Measurements from ENCODE around the gene F8A3. TPM values are rescaled to one million over a fixed set of nuclear protein-coding genes. Genes with fewer than 3 reads are reported as not detected.
"Not testable (repeated sequence)": the region's sequence is repeated elsewhere in the genome, so short reads cannot be mapped to it uniquely, and the experiment has no call there.

F8A3 gene
- total RNA-seq, 1 experiment from 2014 or later, result 0.07 TPM

DNA sequence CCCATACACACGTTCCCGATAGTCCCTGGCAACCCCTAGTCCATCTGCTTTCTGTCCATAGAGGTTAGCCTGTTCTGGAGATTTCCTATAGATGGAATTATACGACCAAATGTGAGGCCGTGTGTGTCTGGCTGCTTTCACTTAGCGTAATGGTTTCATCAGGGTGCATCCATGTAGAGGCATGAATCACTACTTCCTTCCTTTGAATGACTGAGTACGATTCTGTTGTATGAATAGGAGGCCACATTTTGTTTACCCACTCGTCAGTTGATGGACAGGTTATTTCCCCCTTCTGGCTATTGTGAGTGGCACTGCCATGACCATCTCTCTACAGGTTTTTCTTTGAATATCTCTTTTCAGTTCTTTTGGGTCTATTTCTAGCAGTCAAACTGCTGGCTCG, 2.1 kb upstream of the F8A3 start:
- H3K9me3 ChIP-seq (ENCODE audit: low read length); H3K9ac ChIP-seq (ENCODE audit: low read length); H2AFZ ChIP-seq (ENCODE audit: low read length); H3K36me3 ChIP-seq (ENCODE audit: low read depth, low read length); BruUV-seq (replicated peaks); CTCF ChIA-PET; POLR2A ChIA-PET (ENCODE audit: unreplicated experiment); intact Hi-C loops (cut with micrococcal nuclease); H3K4me2 ChIP-seq (ENCODE audit: low read length); H4K20me1 ChIP-seq (ENCODE audit: low read length); H3K4me1 ChIP-seq (ENCODE audit: insufficient read depth, low read length); H3K4me3 ChIP-seq (ENCODE audit: low read length); H3F3A ChIP-seq (ENCODE audit: low read length, unreplicated experiment); H3K27me3 ChIP-seq (ENCODE audit: low read length); DNase-seq; ATAC-seq; H3K9me2 ChIP-seq (replicated peaks; ENCODE audit: low read length); H3K27ac ChIP-seq (ENCODE audit: low read length); H3K79me2 ChIP-seq (ENCODE audit: low read length): not testable (repeated sequence)

DNA sequence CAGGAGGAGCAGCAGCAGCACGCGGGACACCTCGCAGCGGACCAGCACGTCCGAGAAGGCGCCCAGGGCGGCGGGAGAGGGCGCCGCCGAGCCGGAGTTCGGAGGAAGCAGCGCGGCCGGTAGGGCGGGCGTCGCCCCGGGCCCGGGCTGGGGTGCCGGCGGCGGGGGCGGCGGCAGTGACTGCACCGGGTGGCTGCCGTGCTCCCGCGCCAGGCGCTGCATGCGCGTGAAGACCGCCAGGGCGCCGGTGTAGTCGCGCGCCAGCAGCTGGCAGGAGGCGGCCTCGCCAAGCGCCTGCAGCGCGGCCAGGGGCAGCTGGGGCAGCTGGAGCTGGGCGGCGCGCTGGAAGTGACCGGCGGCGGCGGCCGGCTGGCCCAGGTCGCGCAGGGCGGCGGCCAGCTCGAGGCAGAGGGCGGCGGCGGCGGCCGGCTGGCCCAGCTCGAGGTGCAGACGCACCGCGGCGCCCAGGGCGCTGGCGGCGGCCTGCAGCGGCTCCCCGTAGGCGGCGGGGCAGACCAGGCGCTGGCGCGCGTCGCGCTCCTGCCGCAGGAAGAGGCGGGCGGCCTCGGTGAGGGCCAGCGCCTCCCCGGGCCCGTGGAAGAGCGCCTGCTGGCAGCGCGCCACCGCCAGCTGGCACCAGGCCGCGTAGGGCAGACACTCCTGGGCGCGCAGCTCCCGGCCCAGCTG, 516 bp downstream of the F8A3 start:
- H3K4me2 ChIP-seq (ENCODE audit: low read length); POLR2A ChIA-PET (ENCODE audit: unreplicated experiment); H3K9ac ChIP-seq (ENCODE audit: low read length); DNase-seq; H3K79me2 ChIP-seq (ENCODE audit: low read length); H3K9me3 ChIP-seq (ENCODE audit: low read length); H3K27me3 ChIP-seq (ENCODE audit: low read length); intact Hi-C loops (cut with micrococcal nuclease); H3K27ac ChIP-seq (ENCODE audit: low read length); CTCF ChIA-PET; H3K4me1 ChIP-seq (ENCODE audit: insufficient read depth, low read length); H2AFZ ChIP-seq (ENCODE audit: low read length); H3K9me2 ChIP-seq (replicated peaks; ENCODE audit: low read length); H4K20me1 ChIP-seq (ENCODE audit: low read length); H3K4me3 ChIP-seq (ENCODE audit: low read length); H3F3A ChIP-seq (ENCODE audit: low read length, unreplicated experiment); BruUV-seq (replicated peaks); H3K36me3 ChIP-seq (ENCODE audit: low read depth, low read length): not testable (repeated sequence)
- peak; percentile 71 for ATAC-seq

DNA sequence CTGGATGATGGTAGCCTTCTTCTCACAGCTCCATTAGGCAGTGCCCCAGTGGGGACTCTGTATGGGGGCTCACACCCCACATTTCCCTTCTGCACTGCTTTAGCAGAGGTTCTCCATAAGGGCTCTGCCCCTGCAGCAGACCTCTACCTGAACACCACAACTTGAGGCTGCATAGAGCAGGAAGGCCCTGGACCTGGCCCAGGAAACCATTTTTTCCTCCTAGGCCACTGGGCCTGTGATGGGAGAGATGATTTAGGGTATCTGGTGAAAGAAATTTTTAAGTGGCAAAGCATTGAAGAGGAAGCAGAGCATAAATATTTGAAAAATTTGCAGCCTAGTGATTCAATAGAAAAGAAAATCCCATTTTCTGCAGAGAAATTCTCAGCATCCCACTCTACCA, 17.3 kb downstream of the F8A3 start:
- CTCF ChIA-PET, result no interaction called here
- Histone ChIP-seq H3K4me2 (ENCODE audit: low read length) (no peak overlapping the region), H3F3A (ENCODE audit: low read length, unreplicated experiment) (no peaks in the 10 kb centered on the region), H3K9ac (ENCODE audit: low read length) (no peak overlapping the region), H3K36me3 (ENCODE audit: low read depth, low read length) (no peaks in the 10 kb centered on the region), H3K9me2 (replicated peaks; ENCODE audit: low read length) (no peaks in the 10 kb centered on the region), H3K79me2 (ENCODE audit: low read length) (no peaks in the 10 kb centered on the region), H3K27me3 (ENCODE audit: low read length) (no peaks in the 10 kb centered on the region), H3K4me1 (ENCODE audit: insufficient read depth, low read length) (no peaks in the 10 kb centered on the region), H3K9me3 (ENCODE audit: low read length) (no peaks in the 10 kb centered on the region), H2AFZ (ENCODE audit: low read length) (no peak overlapping the region), H4K20me1 (ENCODE audit: low read length) (no peaks in the 10 kb centered on the region), H3K4me3 (ENCODE audit: low read length) (no peak overlapping the region), H3K27ac (ENCODE audit: low read length) (no peak overlapping the region)
- TF ChIP-seq, protein P1, sequence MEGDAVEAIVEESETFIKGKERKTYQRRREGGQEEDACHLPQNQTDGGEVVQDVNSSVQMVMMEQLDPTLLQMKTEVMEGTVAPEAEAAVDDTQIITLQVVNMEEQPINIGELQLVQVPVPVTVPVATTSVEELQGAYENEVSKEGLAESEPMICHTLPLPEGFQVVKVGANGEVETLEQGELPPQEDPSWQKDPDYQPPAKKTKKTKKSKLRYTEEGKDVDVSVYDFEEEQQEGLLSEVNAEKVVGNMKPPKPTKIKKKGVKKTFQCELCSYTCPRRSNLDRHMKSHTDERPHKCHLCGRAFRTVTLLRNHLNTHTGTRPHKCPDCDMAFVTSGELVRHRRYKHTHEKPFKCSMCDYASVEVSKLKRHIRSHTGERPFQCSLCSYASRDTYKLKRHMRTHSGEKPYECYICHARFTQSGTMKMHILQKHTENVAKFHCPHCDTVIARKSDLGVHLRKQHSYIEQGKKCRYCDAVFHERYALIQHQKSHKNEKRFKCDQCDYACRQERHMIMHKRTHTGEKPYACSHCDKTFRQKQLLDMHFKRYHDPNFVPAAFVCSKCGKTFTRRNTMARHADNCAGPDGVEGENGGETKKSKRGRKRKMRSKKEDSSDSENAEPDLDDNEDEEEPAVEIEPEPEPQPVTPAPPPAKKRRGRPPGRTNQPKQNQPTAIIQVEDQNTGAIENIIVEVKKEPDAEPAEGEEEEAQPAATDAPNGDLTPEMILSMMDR (conservative IDR thresholded peaks at IDR 0.05; ENCODE audit: low read depth, low read length), result no peak
- TF ChIP-seq EZH2 (IDR thresholded peaks at IDR 0.05; ENCODE audit: low read length, unreplicated experiment) (no peak), EZH2phosphoT487 (IDR thresholded peaks at IDR 0.05; ENCODE audit: borderline replicate concordance, low read length) (no peak)
- POLR2A ChIA-PET (ENCODE audit: unreplicated experiment), result no interaction called here
- ATAC-seq, result no peak
- no peak for DNase-seq
- BruUV-seq (replicated peaks), result no TSS peak
- intact Hi-C loops (cut with micrococcal nuclease), result no loop called here

DNA sequence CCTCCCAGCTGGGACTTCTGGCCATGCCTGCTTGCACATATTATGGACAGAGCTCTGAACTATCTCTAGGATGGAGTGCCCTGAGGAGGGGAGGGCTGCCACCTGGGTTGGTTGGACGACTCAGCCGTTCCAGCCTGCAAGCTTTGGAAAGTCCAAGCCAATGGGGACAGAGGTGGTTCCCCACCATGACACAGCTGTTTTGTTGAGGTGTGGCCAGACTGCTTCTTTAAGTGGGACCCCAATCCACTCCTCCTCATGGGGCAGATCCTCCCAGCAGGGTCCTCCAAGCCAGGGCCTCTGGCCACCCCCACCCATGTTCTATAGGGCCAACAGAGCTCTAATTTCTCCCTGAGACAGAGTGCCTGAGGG, 22.7 kb downstream of the F8A3 start:
- CTCF ChIA-PET, result no interaction called here
- Histone ChIP-seq H3F3A (ENCODE audit: low read length, unreplicated experiment) (no peaks in the 10 kb centered on the region), H3K4me3 (ENCODE audit: low read length) (no peak overlapping the region), H3K27ac (ENCODE audit: low read length) (no peak overlapping the region), H3K27me3 (ENCODE audit: low read length) (no peaks in the 10 kb centered on the region), H4K20me1 (ENCODE audit: low read length) (no peaks in the 10 kb centered on the region), H3K4me1 (ENCODE audit: insufficient read depth, low read length) (no peaks in the 10 kb centered on the region), H3K79me2 (ENCODE audit: low read length) (no peaks in the 10 kb centered on the region), H3K4me2 (ENCODE audit: low read length) (no peak overlapping the region), H3K9me3 (ENCODE audit: low read length) (no peaks in the 10 kb centered on the region), H2AFZ (ENCODE audit: low read length) (no peak overlapping the region), H3K9me2 (replicated peaks; ENCODE audit: low read length) (no peaks in the 10 kb centered on the region), H3K9ac (ENCODE audit: low read length) (no peak overlapping the region), H3K36me3 (ENCODE audit: low read depth, low read length) (no peaks in the 10 kb centered on the region)
- POLR2A ChIA-PET (ENCODE audit: unreplicated experiment), result no interaction called here
- DNase-seq (no peak), ATAC-seq (no peak)
- intact Hi-C loops (cut with micrococcal nuclease), result no loop called here
- BruUV-seq (replicated peaks), result no TSS peak
- no peak for TF ChIP-seq EZH2 (IDR thresholded peaks at IDR 0.05; ENCODE audit: low read length, unreplicated experiment)
- no peak for TF ChIP-seq EZH2phosphoT487 (IDR thresholded peaks at IDR 0.05; ENCODE audit: borderline replicate concordance, low read length)
- TF ChIP-seq, protein P1 (conservative IDR thresholded peaks at IDR 0.05; ENCODE audit: low read depth, low read length), result no peak
